Activated CD8-positive, alpha-beta memory T cell treated with anti-CD3 and anti-CD28 coated beads for 1 hour (primary cell): Measurements from ENCODE around the gene SBDS.
"Not testable (repeated sequence)": the region's sequence is repeated elsewhere in the genome, so short reads cannot be mapped to it uniquely, and the experiment has no call there.

Experiments
- DNase-seq, 2 donors: peaks; one replicate each; pipeline ENCODE4 v3.0.0-alpha.2; 2020; ENCODE audit warnings: low read depth in 1 of 2; ENCODE audit errors: extremely low read depth in 1 of 2

The SBDS gene

GRCh38 chr7:66995050-66995776, at the start of gene SBDS:
Gene SBDS (minus strand): TSS chr7:66995586. CDS start chr7:66995417, 169 bp downstream.
- DNase-seq: peak; percentile 77 to 87

- DNase-seq: not testable (repeated sequence)
Observed at GRCh38 chr7:67043559-67043930, 48.2 kb upstream of the SBDS start.

- not testable (repeated sequence) for DNase-seq
Observed at GRCh38 chr7:67042781-67043558, 47.6 kb upstream of the SBDS start.

GRCh38 chr7:67040832-67041231, 45.4 kb upstream of the SBDS start:
- not testable (repeated sequence) for DNase-seq

- DNase-seq: not testable (repeated sequence)
Observed at GRCh38 chr7:67036432-67037395, 41.3 kb upstream of the SBDS start.

DNA sequence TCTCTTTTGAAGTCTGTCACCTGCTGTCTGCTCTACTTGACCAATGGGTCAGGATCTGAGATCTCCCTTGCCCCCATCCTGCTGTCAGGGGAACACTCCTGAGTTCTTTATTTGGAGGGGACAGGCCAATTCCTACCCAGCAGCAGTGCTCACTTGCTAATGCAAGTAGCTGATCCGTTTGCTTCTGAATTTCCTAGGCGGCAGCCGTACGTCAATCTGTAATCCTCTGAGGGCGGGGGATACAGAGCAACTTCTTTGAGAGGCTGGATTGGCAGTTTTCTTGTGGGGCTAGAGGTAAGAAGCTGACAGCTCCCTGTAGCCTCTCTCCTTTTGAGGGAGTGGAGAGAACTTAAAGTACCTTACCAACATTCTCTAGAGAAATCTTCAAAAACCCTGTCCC, 37.9 kb upstream of the SBDS start:
- DNase-seq: no peak

DNA sequence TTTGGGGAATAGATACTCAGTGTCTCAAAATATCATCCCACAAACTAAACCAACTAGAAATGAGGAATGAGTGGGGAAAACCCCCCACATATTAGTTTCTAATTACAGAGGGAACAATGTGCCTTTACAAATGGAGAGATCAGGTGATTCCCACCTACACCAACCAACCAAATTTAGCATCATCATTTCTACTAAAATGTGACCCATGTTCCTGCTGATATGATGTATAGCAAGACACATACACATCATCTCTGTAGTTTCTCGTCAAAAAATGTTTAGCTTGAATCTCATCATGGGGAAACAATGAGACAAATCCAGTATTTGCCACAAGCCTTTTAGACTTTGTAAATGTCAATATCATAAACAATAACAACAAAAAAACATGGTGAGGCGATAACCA, 36.3 kb upstream of the SBDS start:
- DNase-seq: not testable (repeated sequence)

DNA sequence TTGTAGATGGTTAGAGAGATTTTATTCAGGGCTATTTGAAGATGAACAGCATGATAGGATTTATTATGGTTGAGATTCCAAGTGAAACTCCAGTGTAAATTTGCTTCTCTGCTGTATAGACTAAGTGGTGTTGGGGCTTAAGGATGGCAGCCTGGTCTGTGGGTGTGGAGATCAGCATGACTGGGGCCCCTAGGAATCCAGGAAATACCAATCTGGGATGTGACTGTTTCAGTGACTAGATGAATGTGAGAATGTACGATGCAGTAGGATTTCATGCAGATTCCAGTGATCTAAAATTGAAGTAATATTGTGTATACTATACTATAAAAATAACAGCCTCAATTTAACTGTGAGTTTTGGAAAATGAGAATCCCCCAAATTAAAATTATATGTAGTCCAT, 30.1 kb upstream of the SBDS start:
- not testable (repeated sequence) for DNase-seq

DNA sequence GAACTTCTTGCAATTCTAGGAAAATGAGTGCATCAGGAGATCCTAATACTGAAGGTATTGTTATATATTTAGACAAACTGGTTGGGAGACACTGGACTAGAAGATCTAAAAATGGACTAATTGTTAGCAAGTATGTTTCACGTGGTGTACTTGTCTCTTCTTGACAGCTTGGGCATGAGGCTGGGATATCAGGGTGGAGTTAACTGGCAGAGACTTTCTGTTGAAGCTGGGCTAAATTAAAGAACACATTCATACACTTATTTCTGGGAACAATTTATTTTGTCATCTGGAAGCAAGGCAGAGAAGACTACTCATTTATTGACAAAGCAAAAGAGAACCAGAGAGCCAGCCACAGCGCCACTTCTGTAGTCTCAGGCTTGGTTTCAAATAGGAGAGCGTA, 27.1 kb upstream of the SBDS start:
- no peak for DNase-seq

GRCh38 chr7:67021260-67021659, 25.9 kb upstream of the SBDS start:
- no peak for DNase-seq

DNA sequence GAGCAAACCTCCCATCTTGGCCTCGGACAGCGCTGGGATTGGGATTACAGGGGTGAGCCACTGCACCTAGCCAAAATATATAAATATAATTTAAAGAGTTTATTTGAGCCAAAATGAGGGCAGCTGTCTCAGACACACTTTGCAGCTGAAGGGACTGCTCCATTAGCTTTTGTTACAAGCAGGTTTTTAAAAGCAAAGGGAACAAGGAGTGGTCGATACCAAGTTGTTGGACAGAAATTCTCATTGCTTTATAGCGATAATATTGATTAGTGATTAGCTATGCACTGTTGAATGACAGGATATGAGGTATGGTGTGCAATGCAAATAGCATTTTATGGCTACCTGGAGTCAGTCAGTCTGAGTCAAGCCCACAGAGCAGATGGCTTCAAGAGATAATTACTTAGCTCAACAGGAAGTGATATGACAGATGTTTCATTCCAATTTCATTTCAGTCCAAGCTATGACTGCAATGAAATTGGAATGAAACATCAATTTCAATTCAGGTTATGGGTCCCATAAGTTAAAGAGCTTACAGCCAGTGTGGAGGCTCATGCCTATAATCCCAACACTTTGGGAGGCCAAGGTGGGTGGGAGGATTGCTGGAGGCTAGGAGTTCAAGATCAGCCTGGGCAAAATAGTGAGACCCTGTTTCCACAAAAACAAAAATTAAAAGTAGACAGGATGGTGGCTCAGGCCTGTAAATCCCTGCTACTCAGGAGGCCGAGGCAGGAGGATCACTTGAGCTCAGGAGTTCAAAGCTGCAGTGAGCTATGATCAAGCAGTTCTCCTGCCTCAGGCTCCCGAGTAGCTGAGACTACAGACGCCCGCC, 24.4 kb upstream of the SBDS start:
- no peak for DNase-seq

- DNase-seq: no peak
Observed at GRCh38 chr7:67018940-67019339, 23.6 kb upstream of the SBDS start.

GRCh38 chr7:67017971-67018370, 22.6 kb upstream of the SBDS start:
- DNase-seq: not testable (repeated sequence)

- not testable (repeated sequence) for DNase-seq
Observed at GRCh38 chr7:67014076-67014622, 18.8 kb upstream of the SBDS start.

- DNase-seq: not testable (repeated sequence)
Observed at GRCh38 chr7:67009677-67010076, 14.3 kb upstream of the SBDS start.

DNA sequence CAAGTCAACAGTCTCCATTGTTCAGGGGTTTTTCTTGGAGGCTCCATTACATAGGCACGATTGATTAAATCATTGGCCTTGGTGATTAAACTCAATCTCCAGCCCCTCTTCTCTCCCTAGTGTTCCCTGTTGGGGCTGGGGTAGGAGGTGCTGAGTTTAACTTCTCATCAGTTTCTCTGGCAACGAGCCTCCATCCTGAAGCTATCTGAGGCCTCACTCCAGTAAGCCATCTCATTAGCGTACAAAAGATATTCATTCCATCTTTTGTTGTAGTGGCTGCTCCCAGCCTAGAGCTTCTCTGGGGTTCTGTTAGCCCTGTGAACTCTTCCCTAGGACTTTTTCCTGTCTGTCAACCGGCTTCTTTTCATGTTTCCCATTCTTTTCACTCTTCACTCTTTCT, 12.9 kb upstream of the SBDS start:
- no peak for DNase-seq

GRCh38 chr7:67006965-67007364, 11.6 kb upstream of the SBDS start:
- no peak for DNase-seq

GRCh38 chr7:67004145-67004544, 8.8 kb upstream of the SBDS start:
- not testable (repeated sequence) for DNase-seq

- not testable (repeated sequence) for DNase-seq
Observed at GRCh38 chr7:67000601-67001258, 5.3 kb upstream of the SBDS start.
